Caki2 (cell line): ENCODE measurements around the gene DTWD1. TPM values are rescaled to one million over a fixed set of nuclear protein-coding genes. Genes with fewer than 3 reads are reported as not detected.
"Not testable (repeated sequence)": the region's sequence is repeated elsewhere in the genome, so short reads cannot be mapped to it uniquely, and the experiment has no call there.

Experiments
- DNase-seq: peaks from one replicate; pipeline ENCODE4 v3.0.0-alpha.2; 2015; ENCODE audit warnings: low read depth
- in situ Hi-C: cut with HindIII; loops from 2 replicates; pipeline ENCODE4 v1.10.0; 2016; ENCODE audit warnings: low sequenced_read_pairs, low pct_unique_long_range_greater_than_20kb, mixed read lengths
- total RNA-seq: library from RNA; depleted of rRNA; stranded (reverse); fragments of >200 nt; shearing (Covaris generic); gene quantifications from 2 replicates; pipeline ENCODE4 v1.2.3, GENCODE V29; 2014; ENCODE audit warnings: low replicate concordance

Gene DTWD1
- total RNA-seq, 1 experiment from 2014 or later, result 9.9 TPM

- in situ Hi-C loops, result no loop called here
- no peak for DNase-seq
These were observed 7.5 kb downstream of the DTWD1 start for GRCh38 chr15:49628379-49628778.

DNA sequence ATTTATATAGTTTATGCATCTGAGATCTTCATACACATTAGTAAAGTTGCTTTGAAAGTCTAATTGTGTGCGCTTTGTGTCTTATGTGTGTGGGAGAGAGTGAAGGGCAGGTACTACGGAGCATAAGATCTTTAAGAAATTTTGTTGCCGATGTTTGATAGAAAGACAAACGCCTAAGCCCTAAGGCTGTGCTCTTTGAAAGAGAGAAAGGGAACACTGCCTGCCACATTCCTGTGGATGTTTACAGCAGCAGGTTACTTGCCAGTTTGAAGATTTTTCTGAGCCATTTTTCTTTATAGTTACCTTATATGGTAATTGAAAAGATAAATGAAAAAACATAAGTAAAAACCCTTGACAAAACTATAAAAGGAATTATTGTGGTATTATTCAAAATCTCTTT lies 17.0 kb downstream of the DTWD1 start:
- in situ Hi-C loops, result no loop called here
- DNase-seq, result no peak

DNA sequence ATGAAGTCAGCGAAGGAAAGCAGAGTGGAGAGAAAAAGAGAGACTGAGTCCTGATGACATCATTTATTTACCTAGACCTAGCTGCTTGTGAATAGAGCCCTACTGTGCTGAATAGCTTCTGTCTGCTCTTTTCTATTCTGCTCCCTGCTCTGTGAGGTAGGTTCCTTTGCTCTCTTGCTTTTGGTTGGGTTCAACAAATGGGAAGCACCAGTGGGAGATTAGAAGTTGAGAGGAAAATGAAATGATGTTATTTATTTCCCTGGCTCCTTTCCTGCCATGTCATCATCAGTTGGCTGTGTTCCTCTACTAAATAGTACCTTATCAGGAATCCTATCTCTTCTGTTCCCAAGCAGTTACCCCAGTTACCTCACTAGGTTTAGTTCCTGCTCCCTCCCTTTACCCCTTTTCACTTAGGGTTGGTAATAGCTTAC lies 23.5 kb downstream of the DTWD1 start:
- in situ Hi-C loops, result no loop called here
- no peak for DNase-seq

DNA sequence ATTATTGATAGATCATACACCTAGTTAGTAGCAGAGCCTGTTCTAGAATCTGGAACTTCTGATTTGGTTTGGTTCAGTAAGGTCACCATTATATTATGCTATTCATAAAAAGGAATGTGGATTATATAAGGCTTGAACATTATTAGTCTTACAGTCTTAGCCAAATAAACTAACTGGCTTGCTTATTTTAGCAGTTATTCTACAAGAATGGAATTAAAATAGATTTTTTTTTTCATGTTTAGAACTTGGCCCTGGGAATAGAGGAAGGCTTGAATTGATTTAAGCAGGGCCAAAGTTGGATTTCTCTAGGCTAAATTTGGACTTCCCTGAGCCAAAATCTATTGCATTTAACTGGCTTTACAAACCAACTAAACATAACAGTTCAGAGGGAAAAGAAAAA lies 24.4 kb downstream of the DTWD1 start:
- DNase-seq, result no peak
- in situ Hi-C loops, result no loop called here

DNA sequence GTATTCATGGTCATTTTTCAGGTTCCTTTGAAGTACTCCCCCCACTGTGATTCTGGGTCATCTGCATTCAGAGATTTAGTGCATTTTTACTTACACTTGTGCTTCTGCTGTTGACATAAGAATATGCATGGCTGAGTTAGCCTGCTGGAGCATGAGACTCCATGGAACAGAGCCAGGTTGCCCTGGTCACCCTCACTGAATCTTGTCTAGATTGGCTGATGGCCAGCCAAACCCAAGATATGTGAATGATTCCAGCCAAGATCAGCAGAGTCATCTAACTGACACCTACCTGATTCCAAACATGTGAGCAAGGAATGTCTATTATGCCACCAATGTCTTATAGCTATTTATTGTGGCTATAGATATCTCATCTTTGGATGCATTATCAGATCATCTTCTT lies 25.1 kb downstream of the DTWD1 start:
- peak; percentile 94 for DNase-seq
- in situ Hi-C loops, result no loop called here

GRCh38 chr15:49646891-49647290 lies 26.0 kb downstream of the DTWD1 start:
- in situ Hi-C loops, result no loop called here
- no peak for DNase-seq

GRCh38 chr15:49649987-49650386 lies 29.1 kb downstream of the DTWD1 start:
- no peak for DNase-seq
- in situ Hi-C loops, result no loop called here

DNA sequence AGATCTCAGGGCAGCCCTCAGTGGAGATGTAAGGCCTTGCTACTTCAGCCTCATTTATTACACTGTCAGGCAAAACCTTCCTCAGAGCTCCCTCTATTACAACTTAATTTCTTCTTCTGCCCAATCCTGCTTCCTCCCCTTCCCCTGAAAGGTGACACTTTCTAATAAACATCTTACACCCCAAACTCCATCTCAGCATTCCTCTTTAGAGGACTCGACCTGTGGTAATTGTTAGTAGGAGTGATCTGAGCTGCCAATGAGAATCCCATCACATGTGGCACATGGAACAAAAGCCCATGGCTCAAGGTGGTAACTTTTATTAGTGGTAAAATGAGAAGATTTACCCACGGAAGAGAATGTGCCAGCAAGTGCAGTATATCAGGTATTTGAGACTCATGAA lies 29.8 kb downstream of the DTWD1 start:
- DNase-seq, result no peak
- in situ Hi-C loops, result no loop called here

- in situ Hi-C loops, result no loop called here
- DNase-seq, result no peak
These were observed 32.1 kb downstream of the DTWD1 start for GRCh38 chr15:49652922-49653321.

DNA sequence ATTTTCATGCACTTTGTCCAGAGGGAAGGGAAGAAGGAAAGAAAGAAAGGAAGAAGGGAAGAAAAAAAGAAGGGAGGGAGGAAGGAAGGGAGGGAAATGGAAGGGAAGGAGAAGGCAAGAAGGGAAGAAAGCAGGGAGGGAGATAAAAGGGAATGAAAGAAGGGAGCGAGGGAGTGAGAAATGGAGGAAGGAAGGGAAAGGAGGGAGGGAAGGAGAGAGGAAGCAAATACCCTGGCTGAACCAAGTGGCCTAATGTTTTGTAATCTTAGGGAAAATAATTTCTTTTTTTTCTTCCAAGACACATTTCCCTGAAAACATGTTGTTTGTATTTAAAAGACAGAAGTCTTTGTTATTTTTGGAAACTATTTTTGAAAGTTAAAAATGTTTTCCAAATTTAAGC lies 35.9 kb downstream of the DTWD1 start:
- no peak for DNase-seq
- in situ Hi-C loops, result no loop called here

GRCh38 chr15:49664716-49665115 lies 43.9 kb downstream of the DTWD1 start:
- in situ Hi-C loops, result no loop called here

GRCh38 chr15:49666486-49666885 lies 45.6 kb downstream of the DTWD1 start:
- in situ Hi-C loops, result not testable (repeated sequence)

More at GRCh38 chr15:49664716-49665115, 43.9 kb downstream of the DTWD1 start:
- DNase-seq, result no peak

GRCh38 chr15:49669288-49669687 lies 48.4 kb downstream of the DTWD1 start:
- in situ Hi-C loops, result no loop called here

More at GRCh38 chr15:49666486-49666885, 45.6 kb downstream of the DTWD1 start:
- not testable (repeated sequence) for DNase-seq

GRCh38 chr15:49673861-49674260 lies 53.0 kb downstream of the DTWD1 start:
- DNase-seq, result no peak
- in situ Hi-C loops, result no loop called here

More at GRCh38 chr15:49669288-49669687, 48.4 kb downstream of the DTWD1 start:
- DNase-seq, result no peak

- in situ Hi-C loops, result no loop called here
These were observed 53.5 kb downstream of the DTWD1 start for GRCh38 chr15:49674370-49674769.

DNA sequence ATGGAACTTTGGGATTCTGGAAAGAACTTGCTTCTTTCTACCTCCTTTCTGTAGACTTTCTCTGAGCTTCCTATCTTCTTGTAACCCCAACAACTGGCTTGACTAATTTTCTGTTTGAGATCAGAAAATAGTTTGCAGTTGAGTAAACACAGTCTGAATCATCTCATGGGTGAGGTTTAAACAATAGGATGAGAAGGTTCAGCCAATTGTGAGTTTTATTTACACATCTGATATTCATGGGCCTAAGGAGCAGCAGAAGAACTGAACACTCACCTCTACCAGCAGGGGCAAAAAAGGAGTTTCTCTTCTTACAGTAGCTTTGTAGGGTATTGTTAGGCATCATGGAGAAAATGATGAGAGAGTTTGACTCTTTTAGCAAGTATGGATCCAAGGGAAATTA lies 54.2 kb downstream of the DTWD1 start:
- peak; percentile 31 for DNase-seq
- in situ Hi-C loops, result no loop called here

More at GRCh38 chr15:49674370-49674769, 53.5 kb downstream of the DTWD1 start:
- DNase-seq, result no peak

- no peak for DNase-seq
- in situ Hi-C loops, result no loop called here
These were observed 57.8 kb downstream of the DTWD1 start for GRCh38 chr15:49678655-49679054.

- peak; percentile 9 for DNase-seq
- in situ Hi-C loops, result no loop called here
These were observed 65.8 kb downstream of the DTWD1 start for GRCh38 chr15:49686599-49686998.

GRCh38 chr15:49688135-49688790 lies 67.4 kb downstream of the DTWD1 start:
- in situ Hi-C loops, result no loop called here
- DNase-seq, result no peak

GRCh38 chr15:49692514-49693090 lies 71.8 kb downstream of the DTWD1 start:
- in situ Hi-C loops, result no loop called here

More at GRCh38 chr15:49692514-49693090, 71.8 kb downstream of the DTWD1 start:
- no peak for DNase-seq
